DND-41 (cell line): Measurements from ENCODE around the gene GOLGA8M.
"Not testable (repeated sequence)": the region's sequence is repeated elsewhere in the genome, so short reads cannot be mapped to it uniquely, and the experiment has no call there.

Experiments
- ATAC-seq: fragments of 200-7000 bp; cut with Tn5 transposase; 3 replicates; pipeline ENCODE4 v1.9.1; 2021; ENCODE audit warnings: low read depth; ENCODE audit not compliant: insufficient read depth
- DNase-seq: peaks from one replicate; pipeline ENCODE4 v3.0.0-alpha.2; 2020
- H2AFZ ChIP-seq: 2 replicates; pipeline ENCODE4 v1.6.0; 2012; ENCODE audit warnings: low read depth, low read length
- H3K27ac ChIP-seq: 2 replicates; pipeline ENCODE4 v1.5.1; 2012; ENCODE audit warnings: low read length, inconsistent platforms
- H3K27me3 ChIP-seq: fragments of 200-600 bp; sonication (generic); 2 replicates; pipeline ENCODE4 v1.6.0; 2012; ENCODE audit warnings: low read length, mild to moderate bottlenecking, inconsistent platforms; ENCODE audit not compliant: insufficient read depth, poor library complexity
- H3K36me3 ChIP-seq: 2 replicates; pipeline ENCODE4 v1.5.1; 2012; ENCODE audit warnings: low read length, inconsistent platforms; ENCODE audit not compliant: insufficient read depth
- H3K4me1 ChIP-seq: 2 replicates; pipeline ENCODE4 v1.5.1; 2012; ENCODE audit warnings: mild to moderate bottlenecking, low read length; ENCODE audit not compliant: insufficient read depth
- H3K4me2 ChIP-seq: 2 replicates; pipeline ENCODE4 v1.6.0; 2012; ENCODE audit warnings: mild to moderate bottlenecking, moderate library complexity, low read length, inconsistent platforms; ENCODE audit not compliant: insufficient read depth
- H3K4me3 ChIP-seq, 2 experiments: fragments of 200-600 bp in 1 of 2; shearing (Covaris generic) in 1 of 2; 2 replicates each; pipeline ENCODE4 v1.5.1; 2012 to 2016; ENCODE audit warnings: inconsistent platforms in 2 of 2, low read length in 2 of 2, mild to moderate bottlenecking in 2 of 2, low read depth in 1 of 2, moderate library complexity in 1 of 2
- H3K79me2 ChIP-seq: 2 replicates; pipeline ENCODE4 v1.6.0; 2012; ENCODE audit warnings: low read length, inconsistent platforms; ENCODE audit not compliant: insufficient read depth
- H3K9ac ChIP-seq: 2 replicates; pipeline ENCODE4 v1.6.0; 2012; ENCODE audit warnings: low read depth, mild to moderate bottlenecking, inconsistent platforms, low read length, moderate library complexity
- H3K9me3 ChIP-seq: 2 replicates; pipeline ENCODE4 v1.5.1; 2012; ENCODE audit warnings: low read length, moderate library complexity, mild to moderate bottlenecking, inconsistent platforms; ENCODE audit not compliant: insufficient read depth, severe bottlenecking
- H4K20me1 ChIP-seq: 2 replicates; pipeline ENCODE4 v1.6.0; 2012; ENCODE audit warnings: low read length; ENCODE audit not compliant: insufficient read depth

The GOLGA8M gene

DNA sequence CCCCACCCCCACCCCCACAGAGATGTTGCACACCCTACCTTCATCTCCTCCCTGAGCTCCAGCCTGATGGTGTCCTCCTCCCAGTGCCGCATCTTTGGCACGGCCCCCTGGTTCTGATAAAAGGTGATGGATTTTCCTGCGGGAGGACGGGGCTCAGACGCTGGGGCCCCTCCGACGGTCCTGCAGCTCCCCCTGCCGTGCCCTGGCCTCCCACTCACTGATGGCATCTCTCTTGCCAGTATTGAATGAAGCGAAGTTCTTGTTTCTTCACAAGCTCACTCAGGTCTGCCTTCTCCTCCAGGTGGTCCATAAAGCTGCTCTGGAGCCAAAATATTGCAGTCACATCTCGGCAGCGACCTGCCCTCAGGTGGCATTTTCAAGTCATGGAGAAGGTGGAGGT is 9.8 kb downstream of the GOLGA8M start:
- not testable (repeated sequence) for H3K27ac ChIP-seq, H3K27me3 ChIP-seq, H3K36me3 ChIP-seq, H3K4me2 ChIP-seq, H3K4me3 ChIP-seq, H3K9ac ChIP-seq, H3K4me1 ChIP-seq, H4K20me1 ChIP-seq, H3K79me2 ChIP-seq, H3K9me3 ChIP-seq, H2AFZ ChIP-seq, ATAC-seq, DNase-seq

DNA sequence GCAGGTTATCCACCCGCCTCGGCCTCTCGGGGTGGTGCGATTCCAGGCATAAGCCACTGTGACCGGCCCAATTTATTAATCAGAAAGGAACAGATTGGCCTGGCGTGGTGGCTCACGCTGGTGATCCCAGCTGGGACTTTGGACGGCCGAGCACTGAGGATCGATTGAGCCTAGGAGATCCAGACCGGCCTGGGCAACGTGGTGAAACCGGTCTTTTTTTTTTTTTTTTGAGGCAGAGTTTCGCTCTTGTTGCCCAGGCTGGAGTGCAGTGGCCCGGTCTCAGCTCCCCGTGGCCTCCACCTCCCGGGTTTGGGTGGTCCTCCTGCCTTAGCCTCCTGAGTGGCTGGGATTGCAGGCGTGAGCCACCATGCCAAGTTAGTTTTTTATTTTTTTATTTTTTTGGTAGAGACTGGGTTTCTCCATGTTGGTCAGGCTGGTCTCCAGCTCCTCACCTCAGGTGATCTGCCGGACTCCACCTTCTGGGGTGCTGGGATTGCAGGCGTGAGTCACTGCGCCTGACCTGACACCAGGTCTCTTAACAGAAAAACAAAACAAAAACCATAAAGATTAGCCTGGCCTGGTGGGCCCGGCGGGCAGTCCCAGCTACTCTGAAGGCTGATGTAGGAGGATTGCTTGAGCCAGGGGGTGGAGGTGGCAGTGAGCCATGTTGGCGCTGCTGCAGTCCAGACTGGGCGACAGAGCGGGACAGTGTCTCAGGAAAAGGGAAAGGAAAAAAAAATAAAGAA is 18.0 kb downstream of the GOLGA8M start:
- H3K27me3 ChIP-seq, H3K4me3 ChIP-seq, ATAC-seq, H3K9me3 ChIP-seq, H4K20me1 ChIP-seq, H3K9ac ChIP-seq, DNase-seq, H3K27ac ChIP-seq, H3K4me1 ChIP-seq, H3K4me2 ChIP-seq, H2AFZ ChIP-seq, H3K79me2 ChIP-seq, H3K36me3 ChIP-seq: not testable (repeated sequence)

DNA sequence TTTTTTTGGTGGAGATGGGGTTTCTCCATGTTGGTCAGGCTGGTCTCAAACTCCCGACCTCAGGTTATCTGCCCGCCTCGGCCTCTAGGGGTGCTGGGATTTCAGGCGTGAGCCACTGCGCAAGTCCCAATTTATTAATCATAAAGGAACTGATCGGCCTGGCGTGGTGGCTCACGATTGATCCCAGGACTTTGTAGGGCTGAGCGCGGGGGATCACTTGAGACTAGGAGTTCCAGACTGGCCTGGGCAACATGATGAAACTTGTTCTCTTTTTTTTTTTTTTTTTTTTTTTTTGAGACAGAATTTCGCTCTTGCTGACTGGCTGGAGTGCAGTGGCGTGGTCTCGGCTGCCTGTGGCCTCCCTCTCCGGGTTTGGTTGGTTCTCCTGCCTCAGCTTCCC is 19.2 kb downstream of the GOLGA8M start:
- not testable (repeated sequence) for H3K79me2 ChIP-seq, H3K4me1 ChIP-seq, H3K9me3 ChIP-seq, H3K36me3 ChIP-seq, H3K27ac ChIP-seq, H3K4me3 ChIP-seq, H2AFZ ChIP-seq, DNase-seq, H4K20me1 ChIP-seq, H3K27me3 ChIP-seq, H3K9ac ChIP-seq, H3K4me2 ChIP-seq, ATAC-seq

DNA sequence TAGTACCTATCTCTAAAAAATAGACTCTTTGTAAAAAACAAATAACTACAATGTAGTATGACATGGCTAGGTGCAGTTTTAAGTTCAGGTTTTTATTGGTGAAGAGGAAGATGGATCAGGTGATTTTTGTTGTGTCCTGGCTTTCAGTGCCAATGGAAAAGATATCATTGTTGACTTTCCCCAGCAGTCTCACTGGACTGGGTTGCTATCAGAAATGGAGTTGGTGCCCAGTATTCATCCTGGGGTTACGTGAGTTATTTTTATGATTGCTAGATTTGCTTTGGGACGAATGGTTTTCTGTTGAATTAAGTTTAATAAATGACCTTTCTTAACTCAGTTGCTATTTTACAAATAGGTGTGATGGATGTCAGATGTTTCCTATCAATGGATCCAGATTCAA is 38.7 kb downstream of the GOLGA8M start:
- not testable (repeated sequence) for H3K4me1 ChIP-seq, H2AFZ ChIP-seq, DNase-seq, ATAC-seq, H3K27ac ChIP-seq, H3K9ac ChIP-seq, H3K4me3 ChIP-seq, H3K27me3 ChIP-seq, H3K36me3 ChIP-seq, H3K79me2 ChIP-seq, H3K4me2 ChIP-seq, H4K20me1 ChIP-seq, H3K9me3 ChIP-seq

DNA sequence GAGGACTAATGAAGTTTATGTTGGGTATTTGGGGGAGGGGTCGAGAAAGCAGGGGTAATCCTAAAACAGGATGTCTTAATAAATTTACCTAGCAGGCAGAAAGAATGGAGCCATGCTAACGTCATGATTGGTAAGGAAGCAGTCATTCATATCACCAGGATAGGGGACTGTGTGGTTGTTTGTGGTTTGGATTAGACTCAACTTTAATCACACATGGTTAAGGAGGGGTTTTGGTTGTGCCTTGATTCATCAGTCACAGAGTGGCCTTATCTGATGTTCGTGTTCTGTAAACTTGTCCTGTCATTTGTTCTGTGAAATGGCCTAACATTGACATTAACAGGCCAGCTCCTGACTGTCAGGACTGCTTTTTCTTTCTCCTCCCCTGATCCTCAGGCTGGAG is 40.1 kb downstream of the GOLGA8M start:
- not testable (repeated sequence) for H3K36me3 ChIP-seq, H3K9ac ChIP-seq, H3K79me2 ChIP-seq, ATAC-seq, DNase-seq, H3K27me3 ChIP-seq, H3K9me3 ChIP-seq, H3K27ac ChIP-seq, H3K4me3 ChIP-seq, H3K4me2 ChIP-seq, H4K20me1 ChIP-seq, H3K4me1 ChIP-seq, H2AFZ ChIP-seq

DNA sequence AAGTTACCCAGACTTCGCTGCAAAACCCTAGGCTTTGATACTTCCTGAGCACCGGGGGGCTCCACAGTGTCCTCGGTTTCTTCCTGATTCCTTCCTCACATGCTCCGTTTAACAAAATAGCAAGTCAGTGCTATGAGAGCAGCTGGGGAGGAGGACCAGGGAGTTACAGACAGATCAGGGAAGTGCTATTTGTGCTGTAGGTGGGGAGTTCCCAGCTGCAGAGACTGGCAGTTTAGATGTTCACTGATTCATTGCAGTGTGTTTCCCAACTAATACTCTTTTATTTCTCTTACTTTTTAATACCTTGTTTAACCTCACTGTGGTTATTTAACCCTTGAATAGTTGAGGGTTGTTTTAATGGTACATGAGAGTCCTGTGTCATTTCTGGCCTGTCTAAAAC is 45.8 kb downstream of the GOLGA8M start:
- H3K79me2 ChIP-seq, H3K9ac ChIP-seq, H3K4me2 ChIP-seq, H3K27me3 ChIP-seq, H2AFZ ChIP-seq, H3K4me1 ChIP-seq, H3K4me3 ChIP-seq, H3K27ac ChIP-seq, DNase-seq, H3K9me3 ChIP-seq, H4K20me1 ChIP-seq, H3K36me3 ChIP-seq: not testable (repeated sequence)
- peak; percentile 44; the same call in 2 of the 3 replicates for ATAC-seq

DNA sequence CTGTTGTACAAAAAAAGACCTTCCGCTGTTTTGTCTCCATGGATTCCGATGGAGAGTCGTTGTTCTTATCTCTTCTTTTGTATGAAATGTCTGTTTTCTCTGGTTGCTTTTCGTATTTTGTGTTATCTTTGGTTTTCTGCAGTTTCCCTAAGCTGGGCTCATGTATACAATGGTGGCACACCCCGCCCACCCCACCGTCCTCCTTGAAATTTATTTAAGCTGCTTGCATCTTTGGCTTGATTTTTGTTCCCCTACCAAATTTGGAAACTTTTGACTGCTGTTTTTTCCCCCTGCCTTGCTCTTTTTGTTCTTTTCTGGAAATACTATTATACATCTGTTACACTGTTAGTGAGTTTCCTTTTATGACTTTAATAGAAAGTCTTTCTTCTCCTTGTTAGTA is 47.6 kb downstream of the GOLGA8M start:
- not testable (repeated sequence) for ATAC-seq, H4K20me1 ChIP-seq, H3K79me2 ChIP-seq, H3K4me1 ChIP-seq, H3K4me2 ChIP-seq, H3K27ac ChIP-seq, H3K27me3 ChIP-seq, H3K4me3 ChIP-seq, H3K9ac ChIP-seq, H2AFZ ChIP-seq, DNase-seq, H3K9me3 ChIP-seq, H3K36me3 ChIP-seq

DNA sequence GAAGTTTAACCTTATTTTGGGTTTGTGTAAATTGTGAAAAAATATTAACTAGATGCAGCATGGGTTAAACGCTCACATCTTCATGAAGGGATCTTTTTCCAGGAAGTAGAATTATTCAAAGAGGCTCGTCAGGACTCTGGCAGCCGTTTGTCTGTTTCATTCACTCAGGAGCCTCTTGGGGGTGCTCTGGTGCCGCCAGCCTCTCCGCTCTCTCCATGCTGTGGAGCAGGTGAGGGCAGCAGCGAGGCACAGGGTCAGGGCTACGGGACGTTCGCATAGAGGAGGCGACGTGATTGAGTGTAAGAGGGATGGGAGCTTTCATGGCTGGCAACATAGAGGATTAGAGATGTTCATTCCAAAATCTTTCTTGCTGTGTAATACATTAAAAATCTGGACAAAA is 48.5 kb downstream of the GOLGA8M start:
- ATAC-seq, H3K79me2 ChIP-seq, H3K4me2 ChIP-seq, H3K4me1 ChIP-seq, H2AFZ ChIP-seq, H3K36me3 ChIP-seq, H3K9ac ChIP-seq, DNase-seq, H3K9me3 ChIP-seq, H3K27me3 ChIP-seq, H4K20me1 ChIP-seq, H3K4me3 ChIP-seq, H3K27ac ChIP-seq: not testable (repeated sequence)
